ENCODE data around the gene GAS1.

The GAS1 gene, protein sequence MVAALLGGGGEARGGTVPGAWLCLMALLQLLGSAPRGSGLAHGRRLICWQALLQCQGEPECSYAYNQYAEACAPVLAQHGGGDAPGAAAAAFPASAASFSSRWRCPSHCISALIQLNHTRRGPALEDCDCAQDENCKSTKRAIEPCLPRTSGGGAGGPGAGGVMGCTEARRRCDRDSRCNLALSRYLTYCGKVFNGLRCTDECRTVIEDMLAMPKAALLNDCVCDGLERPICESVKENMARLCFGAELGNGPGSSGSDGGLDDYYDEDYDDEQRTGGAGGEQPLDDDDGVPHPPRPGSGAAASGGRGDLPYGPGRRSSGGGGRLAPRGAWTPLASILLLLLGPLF

DNA sequence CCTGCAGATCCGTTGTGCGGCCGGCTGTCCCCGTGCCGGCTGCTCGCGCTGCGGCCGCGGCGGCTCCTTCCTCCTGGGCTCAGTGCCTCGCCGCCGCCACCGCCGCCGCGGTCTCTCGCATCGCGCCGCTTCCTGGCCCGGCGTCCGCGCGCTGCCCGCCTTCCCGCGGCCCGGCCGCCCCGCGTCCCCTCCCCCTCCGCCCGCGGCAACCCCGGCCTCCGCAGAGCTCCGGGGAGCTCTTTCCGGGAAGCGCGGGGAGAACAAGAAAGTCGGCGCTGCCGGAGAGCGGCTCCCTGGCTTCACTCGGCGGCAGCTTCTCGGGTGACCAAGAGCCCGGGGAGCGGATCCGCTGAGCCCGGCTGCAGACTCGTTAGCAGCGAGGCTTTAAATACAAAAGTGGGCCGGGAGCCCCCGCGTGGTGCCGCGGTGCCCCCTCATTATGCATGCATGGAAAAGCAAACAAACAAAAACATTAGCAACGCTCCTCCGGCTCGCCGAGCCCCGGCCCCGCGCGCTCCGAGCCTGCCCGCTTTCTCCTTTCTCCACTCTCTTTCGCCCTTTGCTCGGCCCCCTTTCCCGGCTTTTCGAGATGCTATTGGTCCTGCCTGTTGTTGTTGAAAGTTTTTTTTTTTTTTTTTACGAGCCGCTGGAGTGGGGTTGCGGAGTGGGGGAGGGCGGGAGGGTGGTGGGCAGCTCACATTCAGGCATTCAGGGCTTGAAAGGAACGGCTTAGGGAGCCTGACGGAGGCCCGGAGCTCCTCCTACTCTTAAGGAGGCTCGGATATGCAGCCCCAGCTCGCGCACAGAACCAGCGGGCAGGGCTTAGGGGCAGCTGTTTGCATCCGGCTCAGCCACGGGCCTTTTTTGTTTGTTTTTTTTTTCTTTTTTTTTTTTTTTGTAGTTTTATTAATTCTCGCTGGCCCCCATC lies at the start of gene GAS1:
Gene GAS1, minus strand, starts transcription at position 361 of the 928 bp plus-strand sequence. CDS start 727 bp downstream, outside the sequence.
- peak; percentile 99 for DNase-seq (ENCODE audit: low read depth)

DNA sequence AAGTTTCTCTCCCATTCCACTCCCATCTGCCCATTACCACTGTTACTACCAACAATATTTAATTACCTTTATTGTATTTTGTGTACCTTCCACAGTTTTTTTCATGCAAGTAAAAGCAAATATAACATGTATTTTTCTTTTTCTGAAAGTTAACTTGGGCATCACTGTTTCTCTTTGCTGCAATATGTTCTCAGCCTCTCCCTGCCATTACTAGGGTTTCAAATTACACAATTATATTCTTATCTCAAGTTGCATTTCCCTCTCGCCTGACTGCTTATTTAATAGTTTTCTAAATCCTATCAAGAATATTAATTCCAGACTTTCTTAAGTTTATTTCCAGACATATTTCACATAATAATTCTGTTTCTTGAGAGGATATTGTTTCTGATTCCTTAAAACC lies 46.9 kb upstream of the GAS1 start:
- DNase-seq (ENCODE audit: low read depth) = no peak

- no peak for DNase-seq (ENCODE audit: low read depth)
These were observed 46.5 kb upstream of the GAS1 start for GRCh38 chr9:86993830-86994229.

- DNase-seq (ENCODE audit: low read depth) = no peak
These were observed 43.8 kb upstream of the GAS1 start for GRCh38 chr9:86991077-86991476.

GRCh38 chr9:86990290-86990689 lies 43.0 kb upstream of the GAS1 start:
- peak; percentile 81 for DNase-seq (ENCODE audit: low read depth)

GRCh38 chr9:86987900-86988299 lies 40.6 kb upstream of the GAS1 start:
- DNase-seq (ENCODE audit: low read depth) = no peak

DNA sequence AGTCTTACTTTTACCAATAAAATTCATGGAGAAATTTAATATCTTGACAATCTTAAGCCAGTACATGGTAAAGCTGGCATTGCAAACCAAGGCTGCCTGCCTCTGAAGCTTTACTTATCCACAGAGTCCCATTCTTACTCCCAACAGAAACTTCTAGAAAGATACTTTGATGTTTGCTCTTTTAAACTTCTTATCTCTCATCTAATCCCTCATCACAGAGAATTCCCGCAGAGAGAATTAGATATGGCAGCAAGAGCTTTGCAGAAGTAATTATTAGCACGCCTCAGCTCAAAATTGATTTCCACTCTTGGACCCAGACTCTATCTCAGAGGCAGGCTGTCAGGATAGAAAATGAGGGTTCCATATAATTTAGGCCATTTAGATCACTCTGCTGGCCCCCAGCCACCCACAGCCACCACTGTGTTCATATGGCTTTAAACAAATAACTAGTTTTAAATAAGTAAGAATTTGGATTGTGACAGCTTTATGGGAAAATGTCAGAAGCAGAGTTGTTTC lies 37.9 kb upstream of the GAS1 start:
- no peak for DNase-seq (ENCODE audit: low read depth)

GRCh38 chr9:86983620-86984259 lies 36.4 kb upstream of the GAS1 start:
- DNase-seq (ENCODE audit: low read depth) = peak; percentile 100

DNA sequence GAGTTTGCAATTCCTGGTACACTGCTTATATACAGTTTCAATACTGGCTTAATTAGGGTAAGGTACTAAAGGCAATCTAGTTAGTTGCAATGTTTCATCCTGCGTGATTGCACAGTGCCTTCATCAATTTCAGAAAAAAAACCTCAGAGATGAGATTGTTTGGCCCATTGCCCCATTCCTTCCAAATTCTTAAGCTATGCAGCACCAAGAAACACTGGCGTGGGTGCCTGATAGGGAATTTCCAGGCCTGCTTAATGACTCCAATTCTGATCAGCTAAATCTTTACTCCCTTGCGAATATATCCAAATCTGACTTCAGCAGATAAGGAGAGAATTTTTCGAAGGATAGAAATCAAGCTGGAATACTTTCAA lies 35.9 kb upstream of the GAS1 start:
- no peak for DNase-seq (ENCODE audit: low read depth)

- no peak for DNase-seq (ENCODE audit: low read depth)
These were observed 33.5 kb upstream of the GAS1 start for GRCh38 chr9:86980802-86981201.

DNA sequence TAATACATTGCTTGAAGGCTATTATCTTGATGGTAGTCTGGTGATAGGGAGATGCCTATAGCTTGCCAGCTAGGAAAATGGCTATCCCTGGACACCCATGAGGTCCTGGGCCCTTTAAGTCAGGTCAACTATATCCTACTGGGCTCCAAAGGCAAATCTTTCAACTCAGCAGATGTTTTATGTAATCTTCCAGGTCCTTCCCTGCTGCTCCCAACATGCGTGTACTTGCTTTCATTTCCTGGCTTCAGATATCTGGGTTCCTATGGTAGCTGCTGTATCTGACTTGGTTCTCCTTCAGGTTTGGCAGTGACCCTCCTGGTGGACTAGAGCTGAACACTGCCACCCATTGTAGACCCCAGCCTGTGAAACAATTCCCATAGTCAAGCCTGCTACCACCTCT lies 32.4 kb upstream of the GAS1 start:
- DNase-seq (ENCODE audit: low read depth) = no peak

GRCh38 chr9:86978922-86979474 lies 31.7 kb upstream of the GAS1 start:
- DNase-seq (ENCODE audit: low read depth) = no peak

GRCh38 chr9:86978413-86978812 lies 31.1 kb upstream of the GAS1 start:
- DNase-seq (ENCODE audit: low read depth) = no peak

- peak; percentile 73 for DNase-seq (ENCODE audit: low read depth)
These were observed 30.0 kb upstream of the GAS1 start for GRCh38 chr9:86977205-86977835.

DNA sequence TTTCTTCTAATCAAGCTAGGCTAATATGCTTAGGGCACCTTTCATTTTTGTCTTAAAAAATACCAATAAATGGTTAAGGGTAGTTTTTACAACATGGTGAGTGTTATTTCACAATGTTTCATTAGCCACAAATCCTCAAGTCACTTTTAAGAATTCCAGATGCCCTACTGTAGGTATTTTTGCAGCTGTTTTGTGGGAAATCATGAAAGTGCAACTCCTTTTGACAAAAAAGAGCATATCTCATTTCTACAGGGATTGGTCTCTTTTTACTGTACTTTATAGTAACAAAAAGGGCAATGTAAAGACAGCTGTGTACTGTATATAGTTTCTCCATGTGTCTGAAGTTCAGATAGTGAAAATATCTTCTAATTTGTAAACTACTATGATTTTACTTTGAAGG lies 28.3 kb upstream of the GAS1 start:
- DNase-seq (ENCODE audit: low read depth) = peak; percentile 84

DNA sequence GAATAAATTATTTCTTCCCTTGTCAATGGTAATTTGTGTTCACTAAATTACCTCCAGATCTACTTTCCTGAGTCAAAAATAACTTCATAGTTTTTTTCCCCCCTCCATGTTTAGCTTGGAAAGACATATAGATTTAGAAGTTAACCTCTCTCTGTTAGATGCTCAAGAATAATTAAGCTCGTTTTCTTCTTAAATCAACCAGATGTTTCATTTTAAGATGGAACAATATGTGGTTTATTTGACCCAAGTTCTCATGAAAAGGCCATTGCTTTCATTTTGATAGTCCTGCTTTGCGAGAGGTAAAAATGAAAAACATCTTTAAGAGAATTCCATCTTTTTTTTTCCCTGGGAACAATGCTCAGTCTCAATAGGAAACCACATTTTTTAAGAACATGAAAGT lies 27.7 kb upstream of the GAS1 start:
- DNase-seq (ENCODE audit: low read depth) = no peak

DNA sequence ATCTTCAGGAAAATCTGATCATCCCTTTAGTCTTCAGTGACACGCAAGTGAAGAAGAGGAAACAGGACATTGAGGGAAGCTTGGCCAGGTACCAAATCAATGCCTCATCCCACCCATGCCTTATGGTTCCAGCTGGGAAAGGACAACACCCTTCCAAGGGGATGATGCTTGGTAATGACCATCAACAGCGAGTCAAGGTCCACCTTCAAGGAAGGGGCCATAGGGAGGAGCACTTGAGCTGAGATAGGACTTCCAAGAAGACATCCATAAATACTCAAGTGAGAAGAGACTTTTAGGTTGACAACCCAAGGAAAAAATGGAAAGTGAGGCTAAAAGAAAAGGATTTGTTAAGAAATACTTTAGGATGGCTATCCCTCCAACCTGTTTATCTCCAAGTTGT lies 27.1 kb upstream of the GAS1 start:
- DNase-seq (ENCODE audit: low read depth) = no peak

DNA sequence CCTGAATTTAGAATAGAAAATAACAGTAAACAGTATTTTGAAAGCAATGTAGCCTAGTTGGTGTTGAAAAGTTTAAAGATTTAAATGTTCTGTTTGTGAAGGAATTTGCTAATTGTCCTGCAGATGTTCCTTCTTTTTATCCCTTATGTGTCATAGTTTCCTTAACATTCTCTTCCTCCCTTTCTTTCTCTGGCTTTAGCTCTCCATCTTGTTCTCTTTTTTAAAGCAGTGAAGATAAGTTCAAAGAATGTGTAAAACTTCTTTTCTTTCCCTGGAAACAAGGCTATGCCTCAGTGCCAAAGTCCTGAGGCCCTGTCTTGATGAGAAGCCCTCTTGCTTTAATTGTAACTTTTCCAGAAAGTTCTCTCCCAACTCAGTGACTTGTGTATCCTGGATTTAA lies 24.4 kb upstream of the GAS1 start:
- no peak for DNase-seq (ENCODE audit: low read depth)

DNA sequence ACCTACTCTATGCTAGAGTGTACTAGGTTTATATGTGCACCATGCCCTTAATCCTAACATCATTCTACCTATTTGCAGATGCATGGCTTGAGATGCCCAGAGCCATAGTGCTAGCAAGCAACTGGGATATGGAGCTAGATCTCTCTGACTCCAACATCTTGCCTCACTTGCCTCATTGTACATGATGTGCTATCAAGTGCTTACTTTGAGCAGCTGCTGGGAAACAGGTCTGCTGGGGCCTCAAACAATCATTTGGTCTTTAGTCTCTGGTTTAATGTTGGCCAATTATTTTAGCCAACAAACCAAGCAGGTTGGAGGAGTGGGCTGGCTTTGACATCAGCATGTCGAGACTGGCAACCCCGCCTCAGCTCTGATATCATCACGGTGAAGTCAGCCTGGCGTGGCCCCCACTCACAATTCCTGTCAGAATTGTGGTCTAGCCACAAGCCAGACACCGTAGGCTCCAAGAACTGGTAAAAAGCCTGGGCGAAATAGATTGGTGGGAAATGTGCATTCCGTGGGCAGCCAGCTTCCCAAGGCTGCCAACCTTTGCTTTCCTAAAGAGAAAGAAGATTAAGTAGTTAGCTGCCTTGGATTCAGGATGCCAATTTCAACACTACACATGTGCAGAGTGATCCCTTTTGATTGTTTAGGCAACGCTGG lies 21.1 kb upstream of the GAS1 start:
- DNase-seq (ENCODE audit: low read depth) = peak; percentile 98

- DNase-seq (ENCODE audit: low read depth) = peak; percentile 44
These were observed 19.7 kb upstream of the GAS1 start for GRCh38 chr9:86966852-86967511.

All from amniotic epithelial cell (primary cell).